Prostate gland (tissue), 1 donor: ENCODE results near the gene KRT77.

ENCODE experiments used
- POLR2A ChIP-seq: fragments of 450-650 bp; IDR thresholded peaks from one replicate; pipeline ENCODE4 v1.6.1; 2016; ENCODE audit warnings: antibody characterized with exemption, mild to moderate bottlenecking
- POLR2AphosphoS5 ChIP-seq: sonication (generic); formaldehyde crosslinking; IDR thresholded peaks from one replicate; pipeline ENCODE4 v1.6.1; 2017; ENCODE audit warnings: antibody characterized with exemption

GRCh38 chr12:52704464-52704863 lies 1.1 kb upstream of the KRT77 start:
- TF ChIP-seq POLR2AphosphoS5: no peak
- no peak for TF ChIP-seq POLR2A
